Brain microvascular endothelial cell (primary cell): ENCODE data around the gene MYL4.

Experiments
- DNase-seq: peaks from one replicate; pipeline ENCODE4 v3.0.0-alpha.2; 2020
- H3K27ac ChIP-seq: fragments of 250-450 bp; sonication (Bioruptor Pico); 2 replicates; pipeline ENCODE4 v1.5.1; 2020; ENCODE audit warnings: mild to moderate bottlenecking, moderate library complexity
- H3K27me3 ChIP-seq: fragments of 250-450 bp; sonication (Bioruptor Pico); replicated peaks from 2 replicates; pipeline ENCODE4 v1.5.1; 2020; ENCODE audit warnings: mild to moderate bottlenecking
- H3K36me3 ChIP-seq: fragments of 250-450 bp; sonication (Bioruptor Pico); replicated peaks from 2 replicates; pipeline ENCODE4 v1.5.1; 2020; ENCODE audit warnings: mild to moderate bottlenecking
- H3K4me3 ChIP-seq: 2 replicates; pipeline ENCODE4 v1.5.1; 2011; ENCODE audit warnings: low read depth, mild to moderate bottlenecking, control low read depth, low read length, moderate library complexity
- CTCF ChIP-seq: IDR thresholded peaks from 2 replicates; pipeline ENCODE4 v1.5.1; 2011; ENCODE audit warnings: low read depth, mild to moderate bottlenecking, moderate library complexity, low read length, control low read depth, inconsistent platforms; ENCODE audit errors: missing control alignments
- in situ Hi-C: cut with HindIII; loops from 2 replicates; pipeline ENCODE4 v1.10.0; 2017; ENCODE audit warnings: low sequenced_read_pairs, low pct_ligation_motif_present

The MYL4 gene

GRCh38 chr17:47190243-47190642 is 18.9 kb upstream of the MYL4 start:
- DNase-seq, result no peak
- in situ Hi-C loops, result no loop called here
- no peaks in the 10 kb centered on the region for H3K27me3 ChIP-seq
- H3K4me3 ChIP-seq, result no peak overlapping the region
- H3K27ac ChIP-seq, result no peak overlapping the region
- peaks cover 4% of the 10 kb centered on the region for H3K36me3 ChIP-seq
- no peak for TF ChIP-seq CTCF

GRCh38 chr17:47190770-47191169 is 18.4 kb upstream of the MYL4 start:
- TF ChIP-seq CTCF, result no peak
- in situ Hi-C loops, result no loop called here
- DNase-seq, result no peak
- H3K4me3 ChIP-seq, result no peak overlapping the region
- peaks cover 4% of the 10 kb centered on the region for H3K36me3 ChIP-seq
- H3K27me3 ChIP-seq, result no peaks in the 10 kb centered on the region
- H3K27ac ChIP-seq, result no peak overlapping the region

GRCh38 chr17:47192554-47192953 is 16.6 kb upstream of the MYL4 start:
- Histone ChIP-seq H3K4me3 (no peak overlapping the region), H3K36me3 (peaks cover 4% of the 10 kb centered on the region), H3K27ac (no peak overlapping the region), H3K27me3 (no peaks in the 10 kb centered on the region)
- no peak for DNase-seq
- in situ Hi-C loops, result no loop called here
- no peak for TF ChIP-seq CTCF

- Histone ChIP-seq H3K36me3 (no peaks in the 10 kb centered on the region), H3K27ac (no peak overlapping the region), H3K27me3 (no peaks in the 10 kb centered on the region), H3K4me3 (no peak overlapping the region)
- in situ Hi-C loops, result no loop called here
- TF ChIP-seq CTCF, result no peak
- no peak for DNase-seq
Observed at GRCh38 chr17:47193931-47194511, 15.1 kb upstream of the MYL4 start.

- H3K27me3 ChIP-seq, result no peaks in the 10 kb centered on the region
- TF ChIP-seq CTCF, result no peak
- no peaks in the 10 kb centered on the region for H3K36me3 ChIP-seq
- no peak overlapping the region for H3K27ac ChIP-seq
- DNase-seq, result no peak
- no peak overlapping the region for H3K4me3 ChIP-seq
- in situ Hi-C loops, result no loop called here
Observed at GRCh38 chr17:47197821-47198220, 11.3 kb upstream of the MYL4 start.
